NB4 (cell line): ENCODE measurements around the gene CYFIP2.

Experiments used
- MYC ChIP-seq: IDR thresholded peaks from 2 replicates; pipeline ENCODE4 v1.6.1; 2011; ENCODE audit warnings: low read depth, low read length
- POLR2A ChIP-seq: IDR thresholded peaks from 2 replicates; pipeline ENCODE4 v1.6.1; 2011; ENCODE audit warnings: mild to moderate bottlenecking; ENCODE audit not compliant: insufficient read length; ENCODE audit errors: extremely low read depth
- TF ChIP-seq, protein P1 (sequence below): IDR thresholded peaks from one replicate; pipeline ENCODE4 v1.5.1; 2012; ENCODE audit warnings: low read depth, low read length
- TF ChIP-seq, protein P2 (sequence below): IDR thresholded peaks from 2 replicates; pipeline ENCODE4 v1.6.1; 2011; ENCODE audit warnings: low read depth, low read length

- TF ChIP-seq POLR2A, result no peak
- TF ChIP-seq, protein P1, sequence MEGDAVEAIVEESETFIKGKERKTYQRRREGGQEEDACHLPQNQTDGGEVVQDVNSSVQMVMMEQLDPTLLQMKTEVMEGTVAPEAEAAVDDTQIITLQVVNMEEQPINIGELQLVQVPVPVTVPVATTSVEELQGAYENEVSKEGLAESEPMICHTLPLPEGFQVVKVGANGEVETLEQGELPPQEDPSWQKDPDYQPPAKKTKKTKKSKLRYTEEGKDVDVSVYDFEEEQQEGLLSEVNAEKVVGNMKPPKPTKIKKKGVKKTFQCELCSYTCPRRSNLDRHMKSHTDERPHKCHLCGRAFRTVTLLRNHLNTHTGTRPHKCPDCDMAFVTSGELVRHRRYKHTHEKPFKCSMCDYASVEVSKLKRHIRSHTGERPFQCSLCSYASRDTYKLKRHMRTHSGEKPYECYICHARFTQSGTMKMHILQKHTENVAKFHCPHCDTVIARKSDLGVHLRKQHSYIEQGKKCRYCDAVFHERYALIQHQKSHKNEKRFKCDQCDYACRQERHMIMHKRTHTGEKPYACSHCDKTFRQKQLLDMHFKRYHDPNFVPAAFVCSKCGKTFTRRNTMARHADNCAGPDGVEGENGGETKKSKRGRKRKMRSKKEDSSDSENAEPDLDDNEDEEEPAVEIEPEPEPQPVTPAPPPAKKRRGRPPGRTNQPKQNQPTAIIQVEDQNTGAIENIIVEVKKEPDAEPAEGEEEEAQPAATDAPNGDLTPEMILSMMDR, result no peak
- TF ChIP-seq, protein P2, sequence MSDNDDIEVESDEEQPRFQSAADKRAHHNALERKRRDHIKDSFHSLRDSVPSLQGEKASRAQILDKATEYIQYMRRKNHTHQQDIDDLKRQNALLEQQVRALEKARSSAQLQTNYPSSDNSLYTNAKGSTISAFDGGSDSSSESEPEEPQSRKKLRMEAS, result no peak
- TF ChIP-seq MYC, result no peak
These were observed 105.0 kb downstream of the CYFIP2 start for GRCh38 chr5:157370967-157371366.
